MM.1S (cell line): ENCODE results near the gene SNF8.

ENCODE experiments used
- DNase-seq: peaks from one replicate; pipeline ENCODE4 v3.0.0-alpha.2; 2015
- H2AFZ ChIP-seq: fragments of 300-600 bp; sonication (generic); 2 replicates; pipeline ENCODE4 v1.6.0; 2016; ENCODE audit warnings: antibody characterized with exemption, low read length
- H3F3A ChIP-seq: fragments of 300-600 bp; sonication (generic); 2 replicates; pipeline ENCODE4 v1.6.1; 2016; ENCODE audit warnings: mild to moderate bottlenecking, antibody characterized with exemption, low read length, moderate library complexity, mixed read lengths; ENCODE audit not compliant: insufficient read depth
- H3K27ac ChIP-seq: fragments of 300-600 bp; sonication (generic); 2 replicates; pipeline ENCODE4 v1.5.1; 2016; ENCODE audit warnings: mild to moderate bottlenecking, low read length
- H3K27me3 ChIP-seq: fragments of 300-600 bp; sonication (generic); replicated peaks from 2 replicates; pipeline ENCODE4 v1.6.0; 2016; ENCODE audit warnings: low read length; ENCODE audit not compliant: insufficient read depth
- H3K36me3 ChIP-seq: fragments of 300-600 bp; sonication (generic); replicated peaks from 2 replicates; pipeline ENCODE4 v1.6.1; 2016; ENCODE audit warnings: mild to moderate bottlenecking, low read length, mixed read lengths; ENCODE audit not compliant: insufficient read depth
- H3K4me1 ChIP-seq: fragments of 300-600 bp; sonication (generic); 2 replicates; pipeline ENCODE4 v1.6.1; 2016; ENCODE audit warnings: low read length, mixed read lengths
- H3K4me2 ChIP-seq: fragments of 300-600 bp; sonication (generic); 2 replicates; pipeline ENCODE4 v1.6.0; 2016; ENCODE audit warnings: low read depth, low read length
- H3K4me3 ChIP-seq: fragments of 300-600 bp; sonication (generic); 2 replicates; pipeline ENCODE4 v1.5.1; 2016; ENCODE audit warnings: low read length, mixed read lengths
- H3K79me2 ChIP-seq: fragments of 300-600 bp; sonication (generic); 2 replicates; pipeline ENCODE4 v1.6.1; 2016; ENCODE audit warnings: mixed run types, low read length, mixed read lengths
- H3K9ac ChIP-seq: fragments of 300-600 bp; sonication (generic); 2 replicates; pipeline ENCODE4 v1.6.1; 2016; ENCODE audit warnings: low read length, mixed read lengths
- H3K9me2 ChIP-seq: fragments of 300-600 bp; sonication (generic); replicated peaks from 2 replicates; pipeline ENCODE4 v1.6.1; 2016; ENCODE audit warnings: mild to moderate bottlenecking, low read length, mixed read lengths; ENCODE audit not compliant: insufficient read depth
- H3K9me3 ChIP-seq: fragments of 300-600 bp; sonication (generic); replicated peaks from 2 replicates; pipeline ENCODE4 v1.6.1; 2016; ENCODE audit warnings: mild to moderate bottlenecking, low read length, mixed read lengths; ENCODE audit not compliant: insufficient read depth
- H4K20me1 ChIP-seq: fragments of 300-600 bp; sonication (generic); 2 replicates; pipeline ENCODE4 v1.6.1; 2016; ENCODE audit warnings: mild to moderate bottlenecking, low read length, moderate library complexity, mixed read lengths; ENCODE audit not compliant: insufficient read depth
- CTCF ChIP-seq: fragments of 300-600 bp; sonication (generic); IDR thresholded peaks from 2 replicates; pipeline ENCODE4 v1.5.1; 2016; ENCODE audit warnings: antibody characterized with exemption, low read length, mixed read lengths
- EZH2 ChIP-seq: fragments of 300-600 bp; sonication (generic); optimal IDR thresholded peaks from 2 replicates; pipeline ENCODE3; 2017; ENCODE audit warnings: low read depth, mild to moderate bottlenecking, antibody characterized with exemption, low read length, mixed read lengths
- EZH2phosphoT487 ChIP-seq: fragments of 300-600 bp; sonication (generic); IDR thresholded peaks from 2 replicates; pipeline ENCODE4 v1.6.1; 2018; ENCODE audit warnings: antibody characterized with exemption, low read length

The SNF8 gene

GRCh38 chr17:48907713-48908046 is 37.0 kb downstream of the SNF8 start:
- Histone ChIP-seq H3K4me3 (peak overlapping the region; percentile 65), H3K27me3 (no peaks in the 10 kb centered on the region), H3K9me3 (no peaks in the 10 kb centered on the region), H2AFZ (peak overlapping the region; percentile 77), H3K79me2 (peaks cover 41% of the 10 kb centered on the region), H3K9ac (peak overlapping the region; percentile 81), H3K36me3 (no peaks in the 10 kb centered on the region), H3K9me2 (no peaks in the 10 kb centered on the region), H3F3A (peaks cover 6% of the 10 kb centered on the region; the same call in 1 of the 2 replicates), H4K20me1 (no peaks in the 10 kb centered on the region), H3K4me1 (peaks cover 10% of the 10 kb centered on the region), H3K27ac (peak overlapping the region; percentile 69), H3K4me2 (peak overlapping the region; percentile 99)
- TF ChIP-seq EZH2phosphoT487 (no peak), EZH2 (no peak), CTCF (no peak)
- DNase-seq, result peak; percentile 34

- Histone ChIP-seq H3K4me1 (peaks cover 10% of the 10 kb centered on the region), H3K4me3 (no peak overlapping the region), H4K20me1 (no peaks in the 10 kb centered on the region), H3K27ac (no peak overlapping the region), H3K36me3 (no peaks in the 10 kb centered on the region), H3K4me2 (no peak overlapping the region), H3K9me2 (no peaks in the 10 kb centered on the region), H3K27me3 (no peaks in the 10 kb centered on the region), H3F3A (peaks cover 6% of the 10 kb centered on the region; the same call in 1 of the 2 replicates), H3K79me2 (peaks cover 25% of the 10 kb centered on the region), H3K9me3 (no peaks in the 10 kb centered on the region), H3K9ac (no peak overlapping the region), H2AFZ (no peak overlapping the region)
- TF ChIP-seq EZH2phosphoT487, result no peak
- TF ChIP-seq EZH2, result no peak
- TF ChIP-seq CTCF, result no peak
- no peak for DNase-seq
These were observed 38.6 kb downstream of the SNF8 start for GRCh38 chr17:48905987-48906515.

- H4K20me1 ChIP-seq, result no peaks in the 10 kb centered on the region
- H3K79me2 ChIP-seq, result peaks cover 9% of the 10 kb centered on the region
- H3F3A ChIP-seq, result peaks cover 6% of the 10 kb centered on the region; the same call in 1 of the 2 replicates
- H3K9ac ChIP-seq, result no peak overlapping the region
- H3K27me3 ChIP-seq, result no peaks in the 10 kb centered on the region
- peaks cover 6% of the 10 kb centered on the region; the same call in 1 of the 2 replicates for H3K4me1 ChIP-seq
- H3K36me3 ChIP-seq, result no peaks in the 10 kb centered on the region
- no peaks in the 10 kb centered on the region for H3K9me2 ChIP-seq
- H3K9me3 ChIP-seq, result no peaks in the 10 kb centered on the region
- H3K27ac ChIP-seq, result no peak overlapping the region
- H3K4me2 ChIP-seq, result no peak overlapping the region
- no peak for DNase-seq
- no peak overlapping the region for H3K4me3 ChIP-seq
- no peak overlapping the region for H2AFZ ChIP-seq
- TF ChIP-seq EZH2phosphoT487, result no peak
- no peak for TF ChIP-seq CTCF
- TF ChIP-seq EZH2, result no peak
These were observed 40.2 kb downstream of the SNF8 start for GRCh38 chr17:48904428-48904827.
